CD4-positive, alpha-beta T cell treated with Interleukin-1 beta for 1 hour (primary cell): ENCODE measurements around the gene TMEM169.

ENCODE experiments used
- DNase-seq, 2 donors: peaks; one replicate each; pipeline ENCODE4 v3.0.0-alpha.2; 2020 to 2022

TMEM169 gene

DNA sequence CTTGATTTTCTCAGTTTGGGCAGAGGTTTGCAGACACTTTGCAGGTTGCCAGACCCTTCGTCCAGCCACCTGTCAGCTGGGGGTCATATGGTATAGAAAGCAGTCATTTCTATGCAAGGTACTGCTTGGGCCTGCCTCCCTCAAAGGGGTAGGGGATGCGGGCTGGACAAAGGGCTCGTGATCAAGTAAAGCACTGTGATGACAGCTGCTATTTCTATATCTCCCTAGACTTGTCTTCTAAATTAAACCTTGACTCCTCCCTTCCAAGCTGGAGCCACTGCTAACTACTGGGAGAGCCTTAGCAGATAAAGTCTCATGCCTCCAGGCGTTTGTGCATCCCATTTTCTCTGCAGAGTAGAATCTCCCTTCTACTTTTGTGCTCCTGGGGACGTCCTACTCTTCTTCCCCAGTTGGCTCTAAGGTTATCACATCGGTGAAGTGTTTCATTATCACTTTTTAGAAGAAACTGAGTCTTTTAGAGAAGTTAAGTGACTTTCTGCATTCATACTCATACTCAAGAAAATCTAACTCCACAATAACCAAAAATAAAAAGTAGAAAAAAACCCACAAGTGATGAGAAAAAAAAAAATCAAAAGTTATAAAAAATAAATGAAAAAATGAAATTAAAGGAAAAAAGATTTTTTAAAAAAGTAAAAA, 26.7 kb downstream of the TMEM169 start:
- no peak for DNase-seq

DNA sequence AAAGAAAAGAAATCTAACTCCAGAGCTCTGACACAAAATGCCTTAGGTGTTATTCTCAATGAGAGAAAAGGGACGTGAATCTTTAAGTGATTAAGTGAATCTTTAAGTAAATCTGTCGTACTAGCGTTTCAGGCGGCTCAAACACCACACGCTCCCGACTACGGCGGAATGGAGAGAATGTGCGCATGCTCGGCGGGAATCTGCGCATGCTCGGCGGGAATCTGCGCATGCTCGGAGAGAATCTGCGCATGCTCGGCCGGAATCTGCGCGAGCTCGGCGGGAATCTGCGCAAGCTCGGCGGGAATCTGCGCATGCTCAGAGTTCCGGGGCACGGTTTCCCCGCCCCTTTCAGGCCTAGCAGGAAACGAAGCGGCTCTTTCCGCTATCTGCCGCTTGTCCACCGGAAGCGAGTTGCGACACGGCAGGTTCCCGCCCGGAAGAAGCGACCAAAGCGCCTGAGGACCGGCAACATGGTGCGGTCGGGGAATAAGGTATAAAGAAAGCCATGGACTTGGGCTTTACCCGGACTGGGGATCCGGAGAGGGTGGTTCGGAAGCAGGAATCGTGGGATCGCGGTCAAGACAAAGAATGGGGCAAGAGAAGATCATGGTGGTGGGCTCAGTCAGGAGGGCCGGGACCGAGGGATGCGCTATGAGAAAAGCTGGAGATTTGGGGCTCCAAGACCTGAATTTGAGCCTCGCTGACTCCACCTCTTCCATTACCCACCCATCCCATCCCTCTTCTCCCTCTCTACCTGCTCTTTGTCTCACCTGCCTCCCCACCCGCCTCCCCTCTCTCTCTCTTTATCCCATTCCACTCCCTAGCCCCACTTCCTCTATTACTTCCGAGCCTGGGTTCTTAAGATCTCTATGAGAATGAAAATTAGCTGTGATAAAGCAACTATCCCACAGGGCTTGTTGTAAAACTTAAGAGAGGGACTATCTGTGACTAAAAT, 27.5 kb downstream of the TMEM169 start, which contains the start of gene XRCC5:
Gene XRCC5 (plus strand): TSS at position 382 of the 955 bp plus-strand sequence. CDS start 89 bp downstream, at position 471.
- peak; percentile 97 to 98 for DNase-seq

GRCh38 chr2:216109962-216110614, 28.4 kb downstream of the TMEM169 start:
- peak in 1 of 2 donors; percentile 29 for DNase-seq

GRCh38 chr2:216110620-216111019, 28.9 kb downstream of the TMEM169 start:
- no peak for DNase-seq

DNA sequence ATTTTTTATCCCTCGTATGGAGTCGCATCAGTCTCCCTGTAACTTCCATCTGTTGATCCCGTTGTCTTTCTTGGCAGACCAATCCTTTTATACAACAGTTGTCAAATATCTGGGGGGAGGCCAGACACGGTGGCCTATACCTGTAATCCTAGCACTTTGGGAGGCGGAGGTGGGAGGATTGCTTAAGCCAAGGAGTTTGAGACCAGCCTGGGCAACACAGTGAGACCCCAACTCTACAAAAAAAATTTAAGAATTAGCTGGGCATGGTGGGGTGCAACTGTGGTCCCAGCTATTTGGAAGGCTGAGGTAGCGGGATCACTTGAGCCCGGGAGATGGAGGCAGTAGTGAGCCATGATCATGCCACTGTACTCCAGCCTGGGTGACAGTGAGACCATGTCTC, 29.4 kb downstream of the TMEM169 start:
- no peak for DNase-seq

- DNase-seq, result no peak
Observed at GRCh38 chr2:216112926-216113325, 31.2 kb downstream of the TMEM169 start.

DNA sequence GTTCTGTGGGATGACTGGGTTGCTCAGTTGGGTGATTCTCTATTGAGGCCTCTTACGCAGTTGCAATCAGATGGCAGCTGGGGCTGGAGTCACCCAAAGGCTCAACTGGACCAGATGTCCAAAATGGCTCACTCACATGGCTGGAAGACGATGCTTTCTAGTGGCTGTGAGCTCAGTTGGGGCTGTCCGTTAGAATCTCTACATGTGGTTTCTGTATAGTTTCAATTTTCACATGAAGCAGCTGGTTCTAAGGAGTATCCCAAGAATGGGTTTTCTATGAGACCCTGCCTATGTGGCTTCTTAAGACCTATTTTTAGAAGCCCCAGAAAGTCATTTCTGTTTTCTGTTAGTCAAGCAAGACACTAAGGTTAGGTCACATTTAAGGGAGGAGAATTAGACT, 31.9 kb downstream of the TMEM169 start:
- DNase-seq, result no peak

- DNase-seq, result no peak
Observed at GRCh38 chr2:216114382-216114713, 32.6 kb downstream of the TMEM169 start.

- peak; percentile 97 for DNase-seq
Observed at GRCh38 chr2:216114714-216115531, 33.2 kb downstream of the TMEM169 start.

- DNase-seq, result no peak
Observed at GRCh38 chr2:216116418-216116817, 34.7 kb downstream of the TMEM169 start.

- DNase-seq, result no peak
Observed at GRCh38 chr2:216117561-216118340, 36.0 kb downstream of the TMEM169 start.

DNA sequence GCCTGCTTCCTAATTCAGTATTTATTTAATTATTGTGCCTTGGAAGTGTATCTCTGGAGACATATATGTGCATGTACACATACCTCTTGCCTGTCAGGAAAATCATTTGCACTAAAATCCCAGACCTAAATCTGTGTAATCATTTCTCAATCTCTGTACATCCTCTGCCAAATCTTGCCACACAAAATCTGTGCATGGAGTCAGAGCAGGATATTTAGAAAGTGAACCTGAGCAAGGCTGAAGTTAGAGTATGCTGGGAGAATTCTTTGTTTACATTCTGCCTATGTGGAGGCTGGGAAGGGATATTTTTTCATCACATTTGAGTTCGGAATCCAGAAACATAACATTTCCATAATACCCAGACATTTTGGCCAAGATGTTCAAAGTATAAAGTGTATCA, 36.8 kb downstream of the TMEM169 start:
- DNase-seq, result no peak

GRCh38 chr2:216119146-216119545, 37.4 kb downstream of the TMEM169 start:
- no peak for DNase-seq

- no peak for DNase-seq
Observed at GRCh38 chr2:216119986-216120385, 38.3 kb downstream of the TMEM169 start.

DNA sequence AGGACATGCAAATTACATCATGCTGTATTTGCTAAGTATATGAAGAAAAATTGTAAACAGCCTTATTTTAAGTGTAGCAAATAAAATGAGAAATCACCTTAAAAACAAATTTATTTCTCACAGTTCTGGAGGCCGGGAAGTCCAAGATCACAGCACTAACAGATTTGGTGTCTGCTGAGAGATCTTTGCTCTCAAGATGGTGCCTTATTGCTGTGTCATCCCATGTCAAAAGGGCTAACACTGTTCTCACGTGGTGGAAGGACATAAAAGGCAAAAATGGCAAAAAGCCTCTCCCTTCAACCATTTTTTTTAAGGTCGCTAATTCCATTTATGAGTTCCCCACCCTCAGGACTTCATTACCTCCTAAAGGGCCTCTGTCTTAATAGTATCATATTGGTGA, 39.5 kb downstream of the TMEM169 start:
- DNase-seq, result no peak

DNA sequence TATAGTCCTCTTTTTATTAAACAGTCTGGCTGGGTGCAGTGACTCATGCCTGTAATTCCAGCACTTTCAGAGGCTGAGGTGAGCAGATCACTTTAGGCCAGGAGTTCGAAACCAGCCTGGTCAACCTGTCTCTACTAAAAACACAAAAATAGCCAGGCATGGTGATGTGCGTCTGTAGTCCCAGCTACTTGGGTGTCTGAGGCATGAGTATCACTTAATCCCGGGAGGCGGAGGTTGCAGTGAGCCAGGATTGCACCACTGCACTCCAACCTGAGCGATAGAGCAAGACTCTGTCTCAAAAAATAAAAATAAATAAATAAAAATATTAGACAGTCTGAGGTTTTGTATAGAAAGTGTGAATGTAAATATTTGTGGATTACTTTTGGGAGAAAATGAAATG, 45.2 kb downstream of the TMEM169 start:
- DNase-seq, result no peak

DNA sequence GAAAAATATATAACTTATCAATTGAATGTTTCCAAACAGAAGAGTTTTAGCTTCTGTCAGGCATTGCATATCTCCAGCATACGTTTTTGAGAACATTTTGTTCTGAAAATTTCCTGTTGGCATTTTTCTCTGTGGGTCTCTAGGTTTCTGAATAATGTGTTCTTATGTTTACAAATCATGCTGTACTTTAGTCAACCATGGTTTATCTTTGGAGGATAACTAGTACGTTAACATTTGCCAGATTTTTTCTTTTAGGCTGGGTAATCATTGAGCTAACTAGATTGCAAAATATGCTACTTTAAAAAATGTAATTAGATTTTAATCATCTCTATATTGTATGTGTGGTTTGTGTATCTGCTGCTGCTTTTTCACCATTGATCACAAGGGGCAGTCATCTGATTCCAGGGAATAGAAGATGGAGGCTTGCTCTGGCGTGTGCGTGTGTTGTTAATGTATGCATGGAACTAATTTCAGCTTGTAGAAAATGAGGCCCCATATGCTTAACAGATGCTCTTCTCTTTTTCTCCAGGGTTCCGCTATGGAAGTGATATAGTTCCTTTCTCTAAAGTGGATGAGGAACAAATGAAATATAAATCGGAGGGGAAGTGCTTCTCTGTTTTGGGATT, 48.7 kb downstream of the TMEM169 start:
- DNase-seq, result no peak

DNA sequence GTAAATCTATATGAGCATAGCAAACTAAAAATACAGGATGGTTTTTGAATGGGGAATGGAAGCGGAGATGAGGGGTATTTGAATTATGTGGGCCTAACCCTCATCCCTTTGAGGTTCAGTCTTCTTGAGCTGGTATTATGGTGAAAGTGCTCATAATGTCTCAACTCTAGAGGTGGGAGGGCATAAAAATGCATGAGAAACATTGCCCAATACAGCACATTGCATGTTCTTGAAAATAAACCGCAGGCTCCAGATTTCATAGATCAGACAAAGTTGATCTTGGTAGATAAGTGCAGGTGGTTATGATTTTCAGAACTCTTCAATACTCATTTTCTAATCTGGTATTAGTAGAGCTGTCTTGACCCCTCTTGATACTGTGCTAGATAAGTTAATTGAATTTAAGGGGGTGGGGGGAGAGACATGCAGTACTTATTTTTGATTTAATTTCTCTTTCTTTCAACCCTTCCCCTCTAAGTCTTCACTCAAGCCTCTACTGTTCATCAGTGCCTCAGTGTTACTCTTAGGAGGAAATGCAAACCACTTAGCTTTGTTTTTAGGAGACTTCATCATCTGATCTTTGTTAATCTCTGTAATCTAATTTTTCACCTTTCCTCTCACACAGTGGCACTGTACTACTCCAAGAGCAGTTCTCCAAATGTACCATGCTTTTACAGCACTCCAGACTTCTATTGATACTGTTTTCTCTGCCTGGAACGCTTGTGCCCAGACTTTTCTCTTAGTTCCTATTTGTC, 49.6 kb downstream of the TMEM169 start:
- no peak for DNase-seq

DNA sequence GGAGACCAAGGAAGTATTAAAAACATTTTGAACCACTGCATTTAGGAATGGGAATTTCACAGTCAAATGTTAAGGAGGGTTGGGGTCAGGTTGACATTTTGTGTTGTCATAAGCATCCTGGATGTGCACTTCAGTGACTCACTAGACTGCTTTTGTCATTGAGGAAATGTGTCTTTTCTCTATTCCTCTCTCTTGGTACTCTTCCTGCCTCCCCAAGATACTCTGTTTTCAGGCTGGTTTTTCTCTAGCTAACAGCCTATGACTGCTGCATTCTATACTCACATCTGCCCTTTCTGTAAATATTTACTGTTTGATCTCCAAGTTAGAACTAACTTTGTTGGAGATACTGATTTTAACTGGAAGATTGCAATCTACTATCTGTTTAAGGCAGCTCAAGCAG, 50.9 kb downstream of the TMEM169 start:
- DNase-seq, result no peak

DNA sequence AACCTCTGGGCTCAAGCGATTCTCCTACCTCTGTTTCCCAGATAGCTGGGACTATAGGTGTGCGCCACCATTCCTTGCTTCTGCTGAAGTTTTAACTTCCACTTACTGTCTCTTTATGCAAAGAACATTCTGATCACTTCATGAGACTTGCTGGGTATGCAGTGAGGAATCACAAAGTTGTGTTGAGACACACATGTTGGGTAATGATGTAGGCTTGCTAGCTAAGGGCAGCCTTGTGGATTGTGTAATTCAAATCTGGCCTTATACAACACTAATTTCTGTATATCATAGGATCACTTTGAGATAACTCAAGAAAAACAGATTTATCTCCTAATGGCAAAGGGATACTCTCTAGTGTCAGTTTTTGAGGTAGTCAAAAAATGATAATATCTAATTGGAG, 51.7 kb downstream of the TMEM169 start:
- no peak for DNase-seq
